K562 (cell line): ENCODE data around the gene ZNF197. TPM values are rescaled to one million over a fixed set of nuclear protein-coding genes. Genes with fewer than 3 reads are reported as not detected.
"Not testable (repeated sequence)": the region's sequence is repeated elsewhere in the genome, so short reads cannot be mapped to it uniquely, and the experiment has no call there.

Experiments used
- ATAC-seq: fragments of 200-7000 bp; cut with Tn5 transposase; 3 replicates; pipeline ENCODE4 v1.9.1; 2020; ENCODE audit warnings: moderate library complexity
- BruUV-seq: library from RNA; stranded (reverse); fragments of 400-500 nt; replicated peaks from 2 replicates; lab custom pipeline; 2021; lab: Mats Ljungman, UMichigan
- CTCF ChIA-PET: fragments of 300-600 bp; formaldehyde crosslinking; extraction: SDS; loops from one replicate; lab custom pipeline; 2021; ENCODE audit warnings: low intra/inter-chr PET ratio; lab: Yijun Ruan, JAX
- POLR2A ChIA-PET: fragments of 300-600, 350-650 bp; sonication (Branson Sonifier 250); formaldehyde crosslinking; extraction: SDS; loops from one replicate; lab custom pipeline; 2021; ENCODE audit warnings: antibody characterized with exemption, inconsistent platforms; lab: Yijun Ruan, JAX
- DNase-seq, 4 experiments: peaks; one replicate each; pipeline versions ENCODE4 v3.0.0 to v3.0.0-alpha.2; 2011 to 2018; ENCODE audit warnings: low spot score in 3 of 4, mixed read lengths in 3 of 4; ENCODE audit errors: extremely low read depth in 1 of 4
- FAIRE-seq: peaks from 2 replicates; lab custom pipeline; 2011; peaks lifted over from hg19 to GRCh38; lab: Jason Lieb, UNC
- H2AFZ ChIP-seq: 2 replicates; pipeline ENCODE4 v1.6.0; 2011; ENCODE audit warnings: low read depth, low read length, control low read depth, inconsistent platforms
- H3K27ac ChIP-seq: fragments of 200-600 bp; 3 replicates; pipeline ENCODE4 v1.8.0; 2011; ENCODE audit warnings: low read depth, mild to moderate bottlenecking, control low read depth, inconsistent platforms, low read length, moderate library complexity, mixed read lengths; ENCODE audit errors: extremely low read depth
- H3K27me3 ChIP-seq, 2 experiments: fragments of 300-600 bp in 1 of 2; 2 replicates in 1 of 2; 3 replicates in 1 of 2; pipeline versions ENCODE4 v1.6.0 to v1.8.0; 2011; ENCODE audit warnings: inconsistent platforms in 2 of 2, low read length in 2 of 2, mild to moderate bottlenecking in 1 of 2, mixed read lengths in 1 of 2, moderate library complexity in 1 of 2; ENCODE audit not compliant: control insufficient read depth in 2 of 2, insufficient read depth in 2 of 2
- H3K36me3 ChIP-seq: fragments of 300-600 bp; 3 replicates; pipeline ENCODE4 v1.8.0; 2011; ENCODE audit warnings: mild to moderate bottlenecking, low read length, inconsistent platforms; ENCODE audit not compliant: control insufficient read depth, insufficient read depth
- H3K4me1 ChIP-seq, 2 experiments: fragments of 200-600 bp in 1 of 2; replicated peaks in 1 of 2; 2 replicates in 1 of 2; 3 replicates in 1 of 2; pipeline versions ENCODE4 v1.5.1 to v1.8.0; 2011; ENCODE audit warnings: inconsistent platforms in 2 of 2, low read length in 2 of 2, mild to moderate bottlenecking in 1 of 2, mixed read lengths in 1 of 2, moderate library complexity in 1 of 2; ENCODE audit not compliant: control insufficient read depth in 2 of 2, insufficient read depth in 2 of 2
- H3K4me2 ChIP-seq: 2 replicates; pipeline ENCODE4 v1.6.1; 2011; ENCODE audit warnings: low read length, control low read depth, inconsistent platforms, mixed read lengths; ENCODE audit not compliant: insufficient read depth
- H3K4me3 ChIP-seq: fragments of 200-600 bp; sonication (generic), shearing (Covaris generic); 2 replicates; pipeline ENCODE4 v1.5.1; 2016; ENCODE audit warnings: control low read depth, inconsistent platforms
- H3K79me2 ChIP-seq: fragments of 200-600 bp; 3 replicates; pipeline ENCODE4 v1.8.0; 2011; ENCODE audit warnings: low read length, inconsistent platforms; ENCODE audit not compliant: control insufficient read depth, insufficient read depth
- H3K9ac ChIP-seq, 2 experiments: 2 replicates each; pipeline versions ENCODE4 v1.6.0 to v1.6.1; 2011; ENCODE audit warnings: low read depth in 2 of 2, low read length in 2 of 2, control low read depth in 1 of 2, inconsistent platforms in 1 of 2, mild to moderate bottlenecking in 1 of 2, mixed read lengths in 1 of 2; ENCODE audit not compliant: insufficient read depth in 1 of 2
- H3K9me1 ChIP-seq: one replicate; pipeline ENCODE4 v1.6.0; 2011; ENCODE audit warnings: inconsistent platforms, mild to moderate bottlenecking, low read length, moderate library complexity; ENCODE audit not compliant: control insufficient read depth, insufficient read depth
- H3K9me3 ChIP-seq: replicated peaks from 2 replicates; pipeline ENCODE4 v1.5.1; 2011; ENCODE audit warnings: low read depth, low read length, inconsistent platforms; ENCODE audit not compliant: control insufficient read depth, insufficient read depth
- H4K20me1 ChIP-seq: replicated peaks from 2 replicates; pipeline ENCODE4 v1.6.1; 2011; ENCODE audit warnings: low read length, inconsistent platforms, mixed read lengths; ENCODE audit not compliant: control insufficient read depth, insufficient read depth
- CBX8 ChIP-seq: fragments of 200-600 bp; sonication (generic); IDR thresholded peaks from 2 replicates; pipeline ENCODE4 v1.6.1; 2012; ENCODE audit warnings: borderline replicate concordance, mixed run types, low read depth, mild to moderate bottlenecking, moderate library complexity, mixed read lengths, low read length, control low read depth, inconsistent platforms; ENCODE audit not compliant: poor library complexity, severe bottlenecking; ENCODE audit errors: extremely low read depth
- FOSL1 ChIP-seq: fragments of 200-800 bp; sonication (Bioruptor generic); conservative IDR thresholded peaks from 2 replicates; pipeline ENCODE4 v1.6.1; 2016; ENCODE audit warnings: missing genetic modification characterization, missing compliant biosample characterization
- KLF13 ChIP-seq: fragments of 450-650 bp; IDR thresholded peaks from 2 replicates; pipeline ENCODE4 v1.6.1; 2016; ENCODE audit warnings: missing genetic modification characterization, low read depth, mild to moderate bottlenecking, missing compliant biosample characterization, moderate library complexity, borderline replicate concordance
- ZNF280A ChIP-seq: fragments of 450-650 bp; IDR thresholded peaks from 2 replicates; pipeline ENCODE4 v1.6.1; 2018; ENCODE audit warnings: mild to moderate bottlenecking, low read depth; ENCODE audit not compliant: partially characterized antibody
- WGBS: fragments of 100-300 bp; shearing (Covaris generic); methylation state at CpG from one replicate; pipeline ENCODE4 v1.1.6; 2016; ENCODE audit warnings: low coverage, mixed read lengths; ENCODE audit not compliant: insufficient coverage; ENCODE audit errors: missing lambda C conversion rate; 5-methylcytosine and 5-hydroxymethylcytosine counted together
- in situ Hi-C: fragments of 300-500 bp; cut with MboI; formaldehyde crosslinking; loops from 4 replicates; pipeline ENCODE4 v1.15.0; 2018; ENCODE audit warnings: inconsistent platforms, mixed read lengths
- intact Hi-C: fragments of 100-400 bp; cut with micrococcal nuclease; formaldehyde crosslinking; loops from 2 replicates; pipeline ENCODE4 v1.14.2; 2022
- polyA plus RNA-seq, 8 experiments: library from polyadenylated mRNA; depleted of rRNA in 4 of 8; stranded (reverse) in 5 of 8; unstranded in 3 of 8; fragments of >200 nt; fragmentation: Nextera tagmentation in 2 of 8; fragmentation: Illumina TruSeq in 1 of 8; extraction: Ambion mirVana in 2 of 8; extraction: Trizol in 1 of 8; gene quantifications; 2 replicates each; pipeline versions ENCODE4 v1.2.1 to v1.2.3, GENCODE V29; 2011 to 2014; ENCODE audit warnings: inconsistent platforms in 1 of 8, missing spikeins in 1 of 8
- total RNA-seq, 7 experiments: library from RNA; depleted of rRNA in 6 of 7; stranded (reverse); fragments of >200 nt in 6 of 7; fragmentation: Illumina TruSeq in 2 of 7; extraction: Trizol in 2 of 7; gene quantifications; 2 replicates each; pipeline versions ENCODE4 v1.2.1 to v1.2.3, GENCODE V29; 2011 to 2021; ENCODE audit warnings: low replicate concordance in 1 of 7

The ZNF197 gene
- total and polyA plus RNA-seq, 9 of the 15 experiments (the other 6 are each of a cell fraction or from before 2014, with no cell fraction given), result 3.5 to 19.1 (median 13.7) TPM

- Histone ChIP-seq H3K4me3 (no peak overlapping the region), H3K4me1 (0 out of 5 replicates have a peak, but pooled peaks cover 0 to 3% of the 10 kb centered on the region in 2 experiments), H3K79me2 (no peaks in the 10 kb centered on the region), H3K9me3 (peaks cover 2% of the 10 kb centered on the region; the same call in 1 of the 2 replicates), H3K27me3 (peaks cover 12 to 34% of the 10 kb centered on the region in 2 experiments; a peak in 4 of 5 replicates), H3K36me3 (no peaks in the 10 kb centered on the region), H3K4me2 (no peak overlapping the region), H3K9ac (no peak overlapping the region), H3K9me1 (no peaks in the 10 kb centered on the region), H2AFZ (no peak overlapping the region), H3K27ac (no peak overlapping the region), H4K20me1 (no peaks in the 10 kb centered on the region)
- DNase-seq, result no peak
- TF ChIP-seq FOSL1 (no peak), ZNF280A (no peak), CBX8 (no peak), KLF13 (tag) (no peak)
- no peak for FAIRE-seq
- no peak for ATAC-seq
- ChIA-PET POLR2A (interaction anchor here (0.6 kb wide), 1 partner anchor 91 kb away, joined by 4 read pairs; no protein-coding TSS in a partner anchor), CTCF (no interaction called here)
- in situ Hi-C loops (no loop called here), intact Hi-C loops (no loop called here)
- BruUV-seq, result no TSS peak
These were observed 48.2 kb upstream of the ZNF197 start for GRCh38 chr3:44576613-44577012.

- H3K79me2 ChIP-seq, H3K4me1 ChIP-seq, CTCF ChIA-PET, FAIRE-seq, intact Hi-C loops, H3K4me3 ChIP-seq, H3K9me1 ChIP-seq, H3K4me2 ChIP-seq, H3K36me3 ChIP-seq, POLR2A ChIA-PET, H3K9me3 ChIP-seq, H3K27ac ChIP-seq, H3K9ac ChIP-seq, in situ Hi-C loops, H2AFZ ChIP-seq, H4K20me1 ChIP-seq, BruUV-seq, ATAC-seq, DNase-seq: not testable (repeated sequence)
- peaks cover 18 to 40% of the 10 kb centered on the region in 2 experiments; a peak in 4 of 5 replicates for H3K27me3 ChIP-seq
- 2% methylated on average over 11 of the region's 11 CpGs for WGBS
These were observed 47.4 kb upstream of the ZNF197 start for GRCh38 chr3:44577354-44577952.

- in situ Hi-C loops, H3K4me1 ChIP-seq, CTCF ChIA-PET, H3K27ac ChIP-seq, H3K9me3 ChIP-seq, H3K4me3 ChIP-seq, H3K9me1 ChIP-seq, ATAC-seq, H2AFZ ChIP-seq, intact Hi-C loops, DNase-seq, FAIRE-seq, H3K36me3 ChIP-seq, BruUV-seq, POLR2A ChIA-PET, H3K79me2 ChIP-seq, H3K4me2 ChIP-seq, H4K20me1 ChIP-seq, H3K9ac ChIP-seq: not testable (repeated sequence)
- H3K27me3 ChIP-seq, result peaks cover 18 to 49% of the 10 kb centered on the region in 2 experiments; a peak in 4 of 5 replicates
- 9% methylated on average over 16 of the region's 22 CpGs for WGBS
These were observed 46.5 kb upstream of the ZNF197 start for GRCh38 chr3:44578316-44578715.
